ENCODE results near the gene PABPN1L.

DNA sequence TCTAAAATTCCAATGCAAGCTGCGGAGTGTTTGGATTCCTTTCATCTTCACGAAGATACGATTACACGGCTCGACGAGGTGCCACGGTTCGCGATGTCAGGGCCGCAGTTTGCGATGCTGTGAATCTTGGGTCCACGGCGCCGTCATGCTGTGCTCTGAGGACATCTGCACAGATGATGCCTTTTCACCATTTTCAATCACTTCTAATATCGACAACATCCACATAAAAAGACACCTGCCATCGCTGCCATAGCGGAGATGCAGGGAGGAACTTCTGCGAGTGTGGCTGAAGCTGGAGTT is 47.9 kb downstream of the PABPN1L start:
- TF ChIP-seq, protein P1, sequence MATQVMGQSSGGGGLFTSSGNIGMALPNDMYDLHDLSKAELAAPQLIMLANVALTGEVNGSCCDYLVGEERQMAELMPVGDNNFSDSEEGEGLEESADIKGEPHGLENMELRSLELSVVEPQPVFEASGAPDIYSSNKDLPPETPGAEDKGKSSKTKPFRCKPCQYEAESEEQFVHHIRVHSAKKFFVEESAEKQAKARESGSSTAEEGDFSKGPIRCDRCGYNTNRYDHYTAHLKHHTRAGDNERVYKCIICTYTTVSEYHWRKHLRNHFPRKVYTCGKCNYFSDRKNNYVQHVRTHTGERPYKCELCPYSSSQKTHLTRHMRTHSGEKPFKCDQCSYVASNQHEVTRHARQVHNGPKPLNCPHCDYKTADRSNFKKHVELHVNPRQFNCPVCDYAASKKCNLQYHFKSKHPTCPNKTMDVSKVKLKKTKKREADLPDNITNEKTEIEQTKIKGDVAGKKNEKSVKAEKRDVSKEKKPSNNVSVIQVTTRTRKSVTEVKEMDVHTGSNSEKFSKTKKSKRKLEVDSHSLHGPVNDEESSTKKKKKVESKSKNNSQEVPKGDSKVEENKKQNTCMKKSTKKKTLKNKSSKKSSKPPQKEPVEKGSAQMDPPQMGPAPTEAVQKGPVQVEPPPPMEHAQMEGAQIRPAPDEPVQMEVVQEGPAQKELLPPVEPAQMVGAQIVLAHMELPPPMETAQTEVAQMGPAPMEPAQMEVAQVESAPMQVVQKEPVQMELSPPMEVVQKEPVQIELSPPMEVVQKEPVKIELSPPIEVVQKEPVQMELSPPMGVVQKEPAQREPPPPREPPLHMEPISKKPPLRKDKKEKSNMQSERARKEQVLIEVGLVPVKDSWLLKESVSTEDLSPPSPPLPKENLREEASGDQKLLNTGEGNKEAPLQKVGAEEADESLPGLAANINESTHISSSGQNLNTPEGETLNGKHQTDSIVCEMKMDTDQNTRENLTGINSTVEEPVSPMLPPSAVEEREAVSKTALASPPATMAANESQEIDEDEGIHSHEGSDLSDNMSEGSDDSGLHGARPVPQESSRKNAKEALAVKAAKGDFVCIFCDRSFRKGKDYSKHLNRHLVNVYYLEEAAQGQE (IDR thresholded peaks at IDR 0.05; ENCODE audit: insufficient read depth in 1 of 2, low read depth in 2 of 2, low read length in 2 of 2) = no peak
- TF ChIP-seq TAF1 (IDR thresholded peaks at IDR 0.05; ENCODE audit: borderline replicate concordance, insufficient read depth, low read length) (no peak), POLR2AphosphoS5 (IDR thresholded peaks at IDR 0.05; ENCODE audit: low read depth, low read length) (no peak), SIN3A (IDR thresholded peaks at IDR 0.05; ENCODE audit: borderline replicate concordance, insufficient read depth, low read length) (no peak), FOXP2 (optimal IDR thresholded peaks at IDR 0.05; ENCODE audit: borderline replicate concordance, extremely low read depth, extremely low read length, insufficient read depth) (no peak)

Data from PFSK-1 (cell line).